ENCODE measurements around the gene TBXT.

Gene TBXT

DNA sequence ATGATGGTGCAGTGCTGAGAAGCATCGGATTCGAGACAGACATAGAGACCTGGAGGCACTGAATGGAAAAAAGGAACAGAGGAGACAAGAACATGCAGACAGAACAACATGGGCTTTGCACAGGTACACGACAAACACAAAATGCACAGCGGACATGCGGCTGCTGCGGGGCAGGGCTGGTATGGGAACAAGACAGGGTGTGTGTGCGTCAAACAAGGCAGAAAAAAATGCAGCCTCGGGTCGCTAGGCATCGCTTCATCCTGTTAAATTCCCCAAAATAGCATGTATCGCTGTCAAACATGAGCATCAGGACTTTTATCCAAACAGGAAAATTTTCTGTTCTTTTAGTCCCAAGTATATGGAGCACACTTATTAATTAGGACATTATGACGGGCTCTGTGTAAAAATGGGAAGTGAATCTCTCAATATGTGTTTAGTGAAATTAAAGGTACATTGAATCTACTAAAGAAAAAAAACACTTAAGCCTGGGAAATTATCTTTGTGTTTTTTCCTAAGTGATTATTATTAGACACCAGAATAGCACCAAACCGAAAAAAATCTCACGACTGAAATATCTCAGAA, 36.1 kb upstream of the TBXT start:
- Histone ChIP-seq H3K36me3 (no peaks in the 10 kb centered on the region), H3K9me3 (ENCODE audit: severe bottlenecking) (no peaks in the 10 kb centered on the region), H3K27ac (no peak overlapping the region), H3K27me3 (ENCODE audit: insufficient read depth, low read depth, severe bottlenecking) (no peaks in the 10 kb centered on the region), H3K4me3 (ENCODE audit: low read depth, low read length) (no peak overlapping the region)
- DNase-seq, result no peak
- TF ChIP-seq, protein P1, sequence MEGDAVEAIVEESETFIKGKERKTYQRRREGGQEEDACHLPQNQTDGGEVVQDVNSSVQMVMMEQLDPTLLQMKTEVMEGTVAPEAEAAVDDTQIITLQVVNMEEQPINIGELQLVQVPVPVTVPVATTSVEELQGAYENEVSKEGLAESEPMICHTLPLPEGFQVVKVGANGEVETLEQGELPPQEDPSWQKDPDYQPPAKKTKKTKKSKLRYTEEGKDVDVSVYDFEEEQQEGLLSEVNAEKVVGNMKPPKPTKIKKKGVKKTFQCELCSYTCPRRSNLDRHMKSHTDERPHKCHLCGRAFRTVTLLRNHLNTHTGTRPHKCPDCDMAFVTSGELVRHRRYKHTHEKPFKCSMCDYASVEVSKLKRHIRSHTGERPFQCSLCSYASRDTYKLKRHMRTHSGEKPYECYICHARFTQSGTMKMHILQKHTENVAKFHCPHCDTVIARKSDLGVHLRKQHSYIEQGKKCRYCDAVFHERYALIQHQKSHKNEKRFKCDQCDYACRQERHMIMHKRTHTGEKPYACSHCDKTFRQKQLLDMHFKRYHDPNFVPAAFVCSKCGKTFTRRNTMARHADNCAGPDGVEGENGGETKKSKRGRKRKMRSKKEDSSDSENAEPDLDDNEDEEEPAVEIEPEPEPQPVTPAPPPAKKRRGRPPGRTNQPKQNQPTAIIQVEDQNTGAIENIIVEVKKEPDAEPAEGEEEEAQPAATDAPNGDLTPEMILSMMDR (IDR thresholded peaks at IDR 0.05; ENCODE audit: low read depth, low read length), result no peak

DNA sequence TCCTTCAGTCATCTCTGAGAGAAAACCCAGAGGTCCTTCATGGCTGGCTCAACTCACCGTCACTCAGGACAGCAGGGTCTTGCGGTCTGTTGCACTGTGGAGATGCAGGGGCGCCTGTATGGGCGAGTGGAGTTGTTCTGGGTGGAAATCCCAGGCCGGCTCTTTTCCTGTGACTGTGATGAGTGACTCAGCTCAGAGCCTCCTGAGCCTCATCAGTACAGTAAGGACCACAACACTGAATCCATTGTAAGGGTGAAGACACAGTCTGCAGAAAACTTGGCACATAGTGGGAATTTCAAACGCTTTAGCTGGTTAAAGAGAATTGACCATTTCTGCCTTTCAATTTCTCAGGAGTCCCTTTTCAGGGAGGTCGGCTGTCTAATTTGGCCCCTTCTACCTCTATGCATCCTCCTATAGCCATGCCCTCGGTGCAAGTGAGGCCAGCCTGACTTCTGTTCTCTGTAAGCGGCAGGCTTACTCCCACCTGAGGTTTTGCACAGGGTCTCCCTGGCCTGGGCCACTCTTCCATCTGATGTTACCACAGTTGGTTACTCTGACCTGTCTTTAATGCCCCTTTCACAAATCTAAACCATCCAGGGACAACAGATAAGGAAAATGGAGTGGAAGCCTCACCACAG, 35.5 kb upstream of the TBXT start:
- no peak for DNase-seq
- no peaks in the 10 kb centered on the region for H3K9me3 ChIP-seq (ENCODE audit: severe bottlenecking)
- H3K4me3 ChIP-seq (ENCODE audit: low read depth, low read length), result no peak overlapping the region
- no peaks in the 10 kb centered on the region for H3K36me3 ChIP-seq
- TF ChIP-seq, protein P1 (IDR thresholded peaks at IDR 0.05; ENCODE audit: low read depth, low read length), result no peak
- H3K27ac ChIP-seq, result no peak overlapping the region
- no peaks in the 10 kb centered on the region for H3K27me3 ChIP-seq (ENCODE audit: insufficient read depth, low read depth, severe bottlenecking)

DNA sequence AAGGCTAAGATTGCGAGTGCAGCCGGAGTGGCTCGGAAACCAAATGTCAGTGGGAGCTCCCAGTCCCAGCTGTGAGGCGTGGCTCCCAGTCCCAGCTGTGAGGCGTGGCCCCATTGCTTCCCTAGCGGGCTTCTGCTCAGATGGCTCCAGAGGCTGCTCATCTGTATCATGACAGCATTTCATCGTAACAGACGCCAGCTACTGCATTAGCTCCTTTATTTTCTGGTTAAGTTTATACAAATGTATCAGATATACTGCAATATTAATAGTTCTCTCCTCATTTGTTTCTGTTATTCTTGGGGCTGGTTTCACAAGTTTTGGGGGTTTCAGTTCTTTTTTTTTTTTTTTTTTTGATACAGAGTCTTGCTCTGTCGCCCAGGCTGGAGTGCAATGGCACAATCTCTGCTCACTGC, 34.7 kb upstream of the TBXT start:
- Histone ChIP-seq H3K4me3 (ENCODE audit: low read depth, low read length) (no peak overlapping the region), H3K36me3 (no peaks in the 10 kb centered on the region), H3K27ac (no peak overlapping the region), H3K27me3 (ENCODE audit: insufficient read depth, low read depth, severe bottlenecking) (no peaks in the 10 kb centered on the region), H3K9me3 (ENCODE audit: severe bottlenecking) (no peaks in the 10 kb centered on the region)
- TF ChIP-seq, protein P1 (IDR thresholded peaks at IDR 0.05; ENCODE audit: low read depth, low read length), result no peak
- no peak for DNase-seq

DNA sequence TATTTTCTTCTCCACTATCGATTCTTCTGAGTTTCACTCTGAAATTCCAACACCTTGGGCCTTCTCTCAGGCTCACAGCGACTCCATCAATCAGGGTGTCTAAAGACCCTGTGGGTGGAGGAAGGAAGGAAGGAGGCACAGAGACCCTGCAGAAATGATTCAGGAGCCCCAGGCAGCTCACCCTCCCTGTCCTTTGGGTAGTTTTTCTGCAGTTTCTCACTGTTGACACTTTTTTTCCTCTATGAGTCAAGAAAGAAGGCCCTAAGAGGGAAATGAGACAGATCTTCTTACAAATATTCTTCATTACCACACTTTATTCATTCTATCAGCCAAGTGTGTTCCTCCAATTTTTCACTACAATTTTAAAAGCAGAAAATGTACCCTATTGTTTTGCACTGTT, 34.2 kb upstream of the TBXT start:
- Histone ChIP-seq H3K36me3 (no peaks in the 10 kb centered on the region), H3K27me3 (ENCODE audit: insufficient read depth, low read depth, severe bottlenecking) (no peaks in the 10 kb centered on the region), H3K9me3 (ENCODE audit: severe bottlenecking) (no peaks in the 10 kb centered on the region), H3K4me3 (ENCODE audit: low read depth, low read length) (no peak overlapping the region), H3K27ac (no peak overlapping the region)
- DNase-seq, result no peak
- TF ChIP-seq, protein P1 (IDR thresholded peaks at IDR 0.05; ENCODE audit: low read depth, low read length), result no peak

DNA sequence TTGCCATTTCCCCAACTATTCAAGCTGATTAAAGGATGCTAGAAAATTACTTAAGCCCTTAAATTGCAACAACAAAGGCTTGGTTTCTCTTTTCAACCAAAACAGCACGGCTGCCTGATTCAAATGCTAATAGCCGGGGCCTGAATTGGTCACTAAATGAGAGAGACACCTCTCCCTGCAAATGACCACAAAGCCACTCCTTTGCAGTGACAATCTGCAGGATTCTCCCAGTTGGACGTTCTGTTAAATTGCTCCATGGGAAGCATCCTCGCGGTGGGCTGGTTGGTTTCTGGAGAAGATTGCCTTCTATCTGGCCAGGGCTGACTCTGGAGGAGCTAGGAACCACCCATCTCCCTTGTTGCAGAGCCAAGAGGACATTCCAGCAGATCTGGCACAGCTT, 29.7 kb upstream of the TBXT start:
- Histone ChIP-seq H3K27me3 (ENCODE audit: insufficient read depth, low read depth, severe bottlenecking) (no peaks in the 10 kb centered on the region), H3K27ac (no peak overlapping the region), H3K4me3 (ENCODE audit: low read depth, low read length) (no peak overlapping the region)

More for the DNA sequence above, 29.7 kb upstream of the TBXT start:
- Histone ChIP-seq H3K9me3 (ENCODE audit: severe bottlenecking) (no peaks in the 10 kb centered on the region), H3K36me3 (no peaks in the 10 kb centered on the region)
- TF ChIP-seq, protein P1 (IDR thresholded peaks at IDR 0.05; ENCODE audit: low read depth, low read length), result no peak
- DNase-seq, result no peak

Measured in WERI-Rb-1 (cell line).